Gastrocnemius medialis (tissue), 4 donors: ENCODE measurements around the gene MAGED2.

Experiments used
- POLR2A ChIP-seq, 2 donors: fragments of 450-650 bp; IDR thresholded peaks; one replicate each; pipeline ENCODE4 v1.6.1; 2017; ENCODE audit warnings: antibody characterized with exemption in 2 of 2, mild to moderate bottlenecking in 2 of 2, moderate library complexity in 2 of 2
- TF ChIP-seq, protein P1 (sequence below), 5 experiments: fragments of 450-650 bp in 3 of 5; fragments of 200-600 bp in 2 of 5; sonication (generic) in 2 of 5; IDR thresholded peaks in 4 of 5; conservative IDR thresholded peaks in 1 of 5; 1 replicate in 4 of 5; 2 replicates in 1 of 5; pipeline ENCODE4 v1.5.1; 2016 to 2019; ENCODE audit warnings: antibody characterized with exemption in 5 of 5, mild to moderate bottlenecking in 3 of 5, moderate library complexity in 3 of 5

DNA sequence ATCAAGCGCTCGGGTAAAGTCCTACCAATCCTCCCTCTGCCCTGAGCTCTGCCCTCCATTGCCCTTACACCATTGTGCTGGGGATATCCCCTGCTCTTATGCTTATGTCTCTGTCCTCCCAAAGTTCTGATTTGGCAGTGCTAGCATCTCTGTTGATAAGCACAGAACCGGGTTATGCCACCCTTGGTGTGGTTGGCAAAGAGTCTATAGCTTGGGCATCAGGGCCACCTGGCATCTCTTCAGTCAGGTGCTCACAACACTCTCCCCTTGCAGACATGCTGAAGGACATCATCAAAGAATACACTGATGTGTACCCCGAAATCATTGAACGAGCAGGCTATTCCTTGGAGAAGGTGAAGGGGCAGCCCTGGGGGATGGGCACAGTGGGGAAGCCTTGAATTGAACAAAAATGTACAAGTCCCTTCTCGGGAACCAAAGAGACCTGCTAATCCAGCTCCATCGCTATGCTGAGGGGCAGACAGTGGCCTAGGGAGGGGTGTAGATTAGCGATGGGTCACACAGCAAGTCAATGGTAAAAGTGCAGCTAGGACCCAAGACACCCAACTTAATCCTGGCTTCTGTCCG, 3.8 kb downstream of the MAGED2 start:
- TF ChIP-seq POLR2A (IDR thresholded peaks at IDR 0.05), result no peak
- TF ChIP-seq, protein P1, sequence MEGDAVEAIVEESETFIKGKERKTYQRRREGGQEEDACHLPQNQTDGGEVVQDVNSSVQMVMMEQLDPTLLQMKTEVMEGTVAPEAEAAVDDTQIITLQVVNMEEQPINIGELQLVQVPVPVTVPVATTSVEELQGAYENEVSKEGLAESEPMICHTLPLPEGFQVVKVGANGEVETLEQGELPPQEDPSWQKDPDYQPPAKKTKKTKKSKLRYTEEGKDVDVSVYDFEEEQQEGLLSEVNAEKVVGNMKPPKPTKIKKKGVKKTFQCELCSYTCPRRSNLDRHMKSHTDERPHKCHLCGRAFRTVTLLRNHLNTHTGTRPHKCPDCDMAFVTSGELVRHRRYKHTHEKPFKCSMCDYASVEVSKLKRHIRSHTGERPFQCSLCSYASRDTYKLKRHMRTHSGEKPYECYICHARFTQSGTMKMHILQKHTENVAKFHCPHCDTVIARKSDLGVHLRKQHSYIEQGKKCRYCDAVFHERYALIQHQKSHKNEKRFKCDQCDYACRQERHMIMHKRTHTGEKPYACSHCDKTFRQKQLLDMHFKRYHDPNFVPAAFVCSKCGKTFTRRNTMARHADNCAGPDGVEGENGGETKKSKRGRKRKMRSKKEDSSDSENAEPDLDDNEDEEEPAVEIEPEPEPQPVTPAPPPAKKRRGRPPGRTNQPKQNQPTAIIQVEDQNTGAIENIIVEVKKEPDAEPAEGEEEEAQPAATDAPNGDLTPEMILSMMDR (IDR thresholded peaks at IDR 0.05 in 4 of 5, conservative IDR thresholded peaks at IDR 0.05 in 1 of 5), result no peak
